HG03095 (cell line): ENCODE data around the gene ERCC1.
"Not testable (repeated sequence)": the region's sequence is repeated elsewhere in the genome, so short reads cannot be mapped to it uniquely, and the experiment has no call there.

Experiments
- ATAC-seq: cut with Tn5 transposase; IDR thresholded peaks from one replicate; pipeline ENCODE4 v1.9.1; 2021; ENCODE audit warnings: moderate library complexity; ENCODE audit not compliant: unreplicated experiment

The ERCC1 gene

DNA sequence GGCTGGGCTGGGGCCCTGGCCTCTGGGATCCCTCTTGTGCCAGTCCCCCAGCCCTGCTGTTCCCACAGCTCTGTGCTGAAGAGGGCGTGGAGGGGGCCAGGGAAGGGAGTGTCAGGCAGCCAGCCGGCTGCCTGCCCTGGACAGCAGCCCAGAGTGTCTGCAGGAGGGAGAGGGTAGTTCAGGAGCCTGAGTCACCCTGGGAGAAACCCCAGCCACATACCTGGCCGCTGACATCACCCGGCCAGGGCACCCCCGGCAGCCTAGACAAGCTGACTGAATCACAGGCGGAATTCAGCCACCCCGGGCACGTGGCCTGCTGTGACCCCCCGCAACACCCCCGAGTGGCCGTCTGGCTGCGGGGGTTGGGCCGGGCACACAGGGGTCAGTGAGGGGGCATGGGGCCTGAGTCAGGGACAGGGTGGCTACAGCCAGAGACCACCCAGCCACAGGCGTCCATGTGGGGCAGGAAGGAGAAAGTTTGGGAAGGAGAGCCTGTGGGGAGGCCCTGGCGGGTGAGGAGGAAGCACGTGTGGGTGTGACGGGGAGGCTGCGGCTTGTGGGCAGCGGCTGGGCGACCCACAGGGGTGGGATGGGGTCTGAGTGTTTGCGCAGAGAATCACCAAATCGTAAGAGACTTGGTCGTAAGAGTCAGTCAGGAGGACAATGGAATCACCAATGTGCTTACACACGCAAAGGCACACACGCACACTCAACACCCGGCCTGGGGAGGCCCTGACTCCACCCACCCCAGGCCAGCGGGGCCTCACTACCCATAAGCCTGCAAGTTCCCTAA is 32.2 kb upstream of the ERCC1 start:
- no peak for ATAC-seq

GRCh38 chr19:45451850-45452387 is 28.2 kb upstream of the ERCC1 start:
- ATAC-seq = no peak

- ATAC-seq = no peak
Observed at GRCh38 chr19:45451131-45451849, 27.6 kb upstream of the ERCC1 start.

GRCh38 chr19:45450012-45450333 is 26.3 kb upstream of the ERCC1 start:
- no peak for ATAC-seq

GRCh38 chr19:45448887-45449299 is 25.2 kb upstream of the ERCC1 start:
- ATAC-seq = no peak

DNA sequence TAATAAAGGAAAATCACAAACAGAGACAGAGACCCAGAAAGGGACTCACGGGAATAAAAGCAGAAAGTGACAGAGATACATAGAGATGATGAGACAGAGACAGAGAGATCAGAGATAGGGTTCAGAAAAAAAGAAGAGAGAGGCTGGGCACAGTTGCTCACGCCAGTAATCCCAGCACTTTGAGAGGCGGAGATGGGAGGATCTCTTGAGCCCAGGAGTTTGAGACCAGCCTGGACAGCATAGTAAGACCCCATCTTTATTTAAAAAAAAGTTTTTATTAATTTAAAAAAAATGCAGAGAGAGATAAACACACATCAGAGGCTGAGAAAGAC is 24.7 kb upstream of the ERCC1 start:
- ATAC-seq = no peak

- ATAC-seq = no peak
Observed at GRCh38 chr19:45446944-45447343, 23.2 kb upstream of the ERCC1 start.

DNA sequence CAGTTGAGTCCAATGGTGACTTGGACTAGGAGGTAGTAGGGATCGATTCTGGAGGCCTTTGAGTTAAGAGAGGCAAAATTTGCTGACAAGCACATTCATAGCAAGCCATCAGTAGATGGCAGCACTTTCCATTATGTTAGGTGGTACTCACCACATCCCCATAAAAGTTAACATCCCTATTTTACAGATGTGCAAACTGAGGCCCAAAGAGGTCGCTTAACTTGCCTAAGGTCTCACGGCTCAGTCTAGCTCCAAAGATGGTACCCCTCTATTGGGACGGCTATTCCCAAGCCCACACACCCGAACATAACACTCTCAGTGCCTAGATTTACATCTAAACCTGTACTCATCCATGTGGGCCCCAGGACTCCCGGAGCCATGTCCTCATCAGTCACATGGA is 22.6 kb upstream of the ERCC1 start:
- ATAC-seq = no peak

GRCh38 chr19:45445139-45445538 is 21.4 kb upstream of the ERCC1 start:
- ATAC-seq = no peak

- no peak for ATAC-seq
Observed at GRCh38 chr19:45444318-45445041, 20.8 kb upstream of the ERCC1 start.

GRCh38 chr19:45443462-45444317 is 20.0 kb upstream of the ERCC1 start:
- no peak for ATAC-seq

DNA sequence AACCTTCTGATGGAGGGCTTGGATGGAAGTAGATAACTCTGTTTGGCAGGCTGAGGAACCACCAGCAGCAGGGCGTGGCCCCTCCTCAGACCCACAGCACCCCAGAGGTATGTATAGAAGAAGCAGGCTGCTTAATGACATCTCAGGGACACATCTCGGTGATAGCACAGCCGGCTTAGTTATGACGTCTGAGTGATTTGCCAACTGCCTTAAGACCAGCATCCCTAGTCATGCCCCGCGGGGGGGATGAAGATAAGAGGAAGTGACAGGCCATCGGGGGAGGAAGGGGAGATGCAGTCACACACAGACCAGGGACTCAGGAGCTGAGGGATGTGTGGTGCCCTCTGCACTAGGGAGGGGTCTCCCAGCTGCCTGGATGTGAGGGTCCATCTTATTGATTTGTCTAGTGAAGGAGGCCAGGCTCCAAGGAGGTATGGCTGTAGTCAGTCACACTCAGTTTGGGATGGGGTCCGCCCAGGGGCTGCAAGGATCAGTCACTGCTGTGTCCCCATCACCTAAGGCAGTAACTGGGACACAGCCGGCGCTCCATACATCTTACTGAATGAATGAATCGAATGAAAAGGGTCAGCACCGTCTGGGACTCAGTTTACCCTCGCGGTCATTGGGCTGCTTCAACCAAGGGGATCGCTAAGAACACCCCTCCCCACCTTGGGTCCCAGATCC is 19.2 kb upstream of the ERCC1 start:
- ATAC-seq = no peak

DNA sequence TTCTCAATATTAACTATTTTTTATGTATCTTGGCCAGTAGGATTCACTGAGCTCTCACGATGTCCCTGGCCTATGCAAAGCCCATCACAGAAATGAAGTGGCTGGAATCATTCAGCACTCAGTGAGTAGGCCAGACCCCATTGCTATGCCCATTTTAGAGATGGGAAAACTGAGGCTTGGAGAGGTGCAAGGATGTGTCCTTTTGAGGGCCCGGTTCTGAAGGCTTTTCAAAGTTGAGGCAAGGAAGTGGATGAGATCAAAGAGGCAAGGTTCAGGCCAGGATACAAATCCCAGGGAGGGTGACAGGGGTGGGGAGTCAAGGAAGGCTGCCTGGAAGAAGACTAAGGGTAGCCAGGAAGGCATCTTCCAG is 18.7 kb upstream of the ERCC1 start:
- no peak for ATAC-seq

DNA sequence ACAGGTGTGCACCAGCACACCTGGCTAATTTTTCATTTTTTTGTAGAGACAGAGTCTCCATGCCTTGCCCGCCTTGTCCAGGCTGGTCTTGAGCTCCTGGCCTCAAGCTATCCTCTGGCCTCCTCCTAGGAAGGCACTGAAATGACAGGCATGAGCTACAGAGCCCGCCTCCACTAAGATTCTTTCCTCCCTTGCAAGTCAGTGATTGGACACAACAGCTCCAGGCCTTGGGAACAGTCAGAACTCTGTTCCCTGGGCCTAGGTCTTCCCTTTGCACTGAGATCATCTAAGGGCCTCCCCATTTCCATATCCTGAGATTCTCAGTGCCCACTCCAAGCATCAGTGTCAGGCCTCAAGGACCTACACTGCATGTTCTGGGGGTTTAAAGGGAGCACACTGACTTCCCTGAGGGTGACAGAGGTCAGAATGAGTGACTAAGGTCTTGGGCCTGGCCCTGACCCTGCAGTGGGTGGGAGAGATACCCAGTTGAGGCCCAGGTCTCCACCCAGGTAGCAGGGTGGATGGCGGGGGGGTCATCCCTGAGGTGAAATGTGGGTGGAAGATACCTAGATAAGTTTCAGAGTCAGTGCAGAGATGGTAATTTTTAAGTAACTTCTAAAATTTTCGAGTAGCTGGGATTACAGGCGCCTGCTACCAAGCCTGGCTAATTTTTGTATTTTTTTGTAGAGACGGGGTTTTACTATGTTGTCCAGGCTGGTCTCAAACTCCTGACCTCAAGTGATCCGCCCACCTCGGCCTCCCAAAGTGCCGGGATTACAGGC is 17.3 kb upstream of the ERCC1 start:
- no peak for ATAC-seq

GRCh38 chr19:45440259-45440638 is 16.5 kb upstream of the ERCC1 start:
- no peak for ATAC-seq

DNA sequence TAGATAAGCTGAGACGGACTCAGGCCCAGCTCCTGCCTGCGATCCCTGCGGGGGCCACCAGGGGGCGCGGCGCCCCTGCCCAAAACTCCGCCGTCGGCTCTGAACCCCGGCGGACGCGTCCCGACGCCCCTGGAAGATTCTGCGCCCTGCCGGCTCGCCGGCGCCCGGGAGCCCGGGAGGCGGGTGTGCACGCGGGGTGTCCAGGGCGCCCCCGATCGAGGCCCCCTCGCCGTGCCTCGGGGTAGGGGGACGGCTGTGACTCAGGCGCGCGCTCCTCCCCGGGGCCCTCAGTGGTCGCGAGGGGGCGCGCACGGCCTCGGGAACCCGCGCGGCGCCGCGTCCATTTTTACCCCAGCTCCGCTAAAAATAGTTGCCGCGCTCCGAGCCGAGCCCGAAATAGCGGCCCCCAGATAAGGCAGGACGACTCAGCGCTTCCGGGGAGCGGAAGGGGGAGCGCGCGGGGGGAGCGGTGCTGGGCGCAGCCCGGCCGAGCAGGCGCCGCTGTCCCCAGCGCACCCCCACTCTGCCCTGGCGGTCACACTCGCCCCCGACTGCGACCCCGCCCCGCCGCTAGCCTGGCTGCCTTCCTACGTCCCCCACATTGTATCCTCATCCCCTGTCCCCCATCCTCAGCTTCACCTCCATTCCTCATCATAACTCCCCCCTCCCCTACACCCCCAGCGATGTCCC is 16.0 kb upstream of the ERCC1 start:
- ATAC-seq = peak; percentile 49

DNA sequence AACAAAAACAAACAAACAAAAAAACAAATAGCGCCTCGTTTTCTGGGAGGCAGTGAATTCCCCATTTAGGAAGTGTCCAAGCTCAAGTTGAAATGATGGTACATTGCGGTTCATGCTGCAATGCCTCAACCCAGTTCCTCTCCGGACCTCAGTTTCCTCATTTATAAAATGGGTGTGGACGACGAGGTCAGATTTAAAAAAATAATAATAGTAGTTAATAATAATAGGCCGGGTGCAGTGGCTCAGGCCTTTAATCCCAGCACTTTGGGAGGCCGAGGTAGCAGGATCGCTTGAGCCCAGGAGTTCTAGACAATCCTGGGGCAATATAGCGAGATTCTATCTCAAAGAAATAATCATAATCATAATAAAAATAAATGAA is 15.5 kb upstream of the ERCC1 start:
- no peak for ATAC-seq

DNA sequence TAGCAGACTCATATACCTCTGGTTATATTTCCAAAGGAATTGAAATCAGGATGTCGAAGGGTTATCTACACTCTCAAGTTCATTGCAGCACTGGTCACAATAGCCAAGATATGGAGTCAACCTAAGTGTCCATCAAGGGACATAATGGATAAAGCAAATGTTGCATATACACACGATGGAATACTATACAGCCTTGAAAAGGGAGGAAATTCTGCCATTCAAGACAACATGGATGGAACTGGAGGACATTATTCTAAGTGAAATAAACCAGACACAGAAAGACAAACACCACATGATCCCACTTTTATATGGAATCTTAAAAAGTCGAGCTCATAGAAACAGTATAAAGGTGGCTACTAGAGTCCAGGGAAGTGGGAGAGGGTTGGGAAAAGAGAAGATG is 13.6 kb upstream of the ERCC1 start:
- no peak for ATAC-seq

DNA sequence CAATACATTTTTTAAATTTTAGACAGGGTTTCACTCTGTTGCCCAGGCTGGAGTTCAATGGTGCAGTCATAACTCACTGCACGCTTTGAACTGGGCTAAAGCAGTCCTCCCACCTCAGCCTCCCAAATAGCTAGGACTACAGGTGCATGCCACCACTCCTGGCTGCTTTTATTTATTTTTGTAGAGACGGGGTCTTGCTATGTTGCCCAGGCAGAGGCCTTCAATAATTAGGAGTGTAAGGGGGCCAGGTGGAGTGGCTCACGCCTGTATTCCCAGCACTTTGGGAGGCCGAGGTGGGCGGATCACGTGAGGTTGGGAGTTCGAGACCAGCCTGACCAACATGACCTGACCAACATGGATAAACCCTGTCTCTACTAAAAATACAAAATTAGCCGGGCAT is 8.8 kb upstream of the ERCC1 start:
- ATAC-seq = not testable (repeated sequence)
